ENCODE results near the gene TRAPPC6A. TPM values are rescaled to one million over a fixed set of nuclear protein-coding genes. Genes with fewer than 3 reads are reported as not detected.

TRAPPC6A gene
- total and polyA plus RNA-seq, 2 of the 13 experiments (the other 11 are each of a cell fraction or from before 2014, with no cell fraction given) = 6.5 to 21.0 TPM

DNA sequence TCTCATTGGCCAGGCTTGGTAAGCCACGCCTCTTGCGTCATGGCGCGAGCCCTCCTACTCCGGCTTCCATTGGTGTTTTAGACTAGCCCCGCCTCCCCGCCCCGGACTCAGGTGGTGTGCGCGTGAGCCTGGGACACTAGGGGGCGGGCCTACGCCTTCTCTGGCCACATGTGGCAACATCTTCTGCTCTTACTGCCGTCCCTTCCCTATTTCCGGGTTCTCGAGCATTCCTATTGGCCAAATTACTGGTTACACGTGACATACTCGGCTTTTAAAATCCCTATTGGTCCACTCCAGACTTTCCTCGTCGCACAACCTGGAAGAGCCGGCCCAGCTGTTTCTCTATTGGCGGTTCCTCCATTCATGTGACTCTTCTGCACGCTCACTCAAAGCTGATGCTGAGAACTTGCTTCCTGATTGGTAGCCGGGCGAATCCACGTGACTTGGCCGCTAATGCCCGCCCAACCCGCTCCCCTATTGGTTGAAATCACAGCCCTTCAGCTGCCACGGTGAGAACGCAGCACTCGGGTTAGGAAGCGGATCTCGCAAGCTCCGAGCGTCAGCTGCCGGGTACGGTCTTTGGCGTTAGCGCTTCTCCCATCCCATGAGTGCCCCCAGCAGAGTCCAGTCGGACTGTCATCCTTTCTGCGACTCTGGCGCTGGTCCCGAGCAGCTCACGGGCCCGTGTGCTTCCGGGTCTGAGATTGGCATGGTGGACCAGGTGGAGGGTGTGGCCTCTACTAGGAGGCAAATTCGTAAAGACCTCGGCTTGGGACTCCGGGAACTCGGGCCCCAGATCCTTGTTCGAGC, 430 bp upstream of the TRAPPC6A start, which contains the start of gene BLOC1S3 (continued):
- TF ChIP-seq, protein P1, sequence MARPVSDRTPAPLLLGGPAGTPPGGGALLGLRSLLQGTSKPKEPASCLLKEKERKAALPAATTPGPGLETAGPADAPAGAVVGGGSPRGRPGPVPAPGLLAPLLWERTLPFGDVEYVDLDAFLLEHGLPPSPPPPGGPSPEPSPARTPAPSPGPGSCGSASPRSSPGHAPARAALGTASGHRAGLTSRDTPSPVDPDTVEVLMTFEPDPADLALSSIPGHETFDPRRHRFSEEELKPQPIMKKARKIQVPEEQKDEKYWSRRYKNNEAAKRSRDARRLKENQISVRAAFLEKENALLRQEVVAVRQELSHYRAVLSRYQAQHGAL (CRISPR knock-in tag; IDR thresholded peaks at IDR 0.05; ENCODE audit: not compliant biosample characterization) = no peak
- TF ChIP-seq ESRRA (CRISPR knock-in tag; IDR thresholded peaks at IDR 0.05; ENCODE audit: low read depth) (no peak), PAWR (CRISPR knock-in tag; IDR thresholded peaks at IDR 0.05; ENCODE audit: borderline replicate concordance) (no peak), ZNF496 (CRISPR knock-in tag; IDR thresholded peaks at IDR 0.05; ENCODE audit: insufficient replicate concordance) (no peak), KDM4B (CRISPR knock-in tag; IDR thresholded peaks at IDR 0.05) (no peak), KDM1A (CRISPR knock-in tag; IDR thresholded peaks at IDR 0.05) (no peak), SIN3B (IDR thresholded peaks at IDR 0.05; ENCODE audit: low read length) (peak; percentile 81), NCOA2 (CRISPR knock-in tag; IDR thresholded peaks at IDR 0.05) (no peak), DPF2 (CRISPR knock-in tag; IDR thresholded peaks at IDR 0.05; ENCODE audit: borderline replicate concordance, low read depth) (no peak), JUNB (CRISPR knock-in tag; IDR thresholded peaks at IDR 0.05; ENCODE audit: borderline replicate concordance) (no peak), ZNF7 (CRISPR knock-in tag; IDR thresholded peaks at IDR 0.05) (no peak), HDAC1 (CRISPR knock-in tag; IDR thresholded peaks at IDR 0.05) (peak; percentile 94), PHF5A (CRISPR knock-in tag; IDR thresholded peaks at IDR 0.05; ENCODE audit: low read depth, unreplicated experiment) (no peak), SRSF1 (optimal IDR thresholded peaks at IDR 0.05; ENCODE audit: low read depth, low read length) (no peak), ZNF569 (CRISPR knock-in tag; IDR thresholded peaks at IDR 0.05; ENCODE audit: borderline replicate concordance) (no peak), RNF2 (conservative IDR thresholded peaks at IDR 0.05; ENCODE audit: low read depth) (0 out of 2 replicates have a peak, but pooled peaks have one; percentile 18), ZNF292 (CRISPR knock-in tag; IDR thresholded peaks at IDR 0.05; ENCODE audit: borderline replicate concordance, low read depth) (no peak), ETV6 (CRISPR knock-in tag; conservative IDR thresholded peaks at IDR 0.05) (no peak), ZNF790 (CRISPR knock-in tag; IDR thresholded peaks at IDR 0.05; ENCODE audit: borderline replicate concordance) (no peak), TGIF2 (CRISPR knock-in tag; IDR thresholded peaks at IDR 0.05) (peak; percentile 86; the same call in 1 of the 2 replicates)
- TF ChIP-seq, protein P2, sequence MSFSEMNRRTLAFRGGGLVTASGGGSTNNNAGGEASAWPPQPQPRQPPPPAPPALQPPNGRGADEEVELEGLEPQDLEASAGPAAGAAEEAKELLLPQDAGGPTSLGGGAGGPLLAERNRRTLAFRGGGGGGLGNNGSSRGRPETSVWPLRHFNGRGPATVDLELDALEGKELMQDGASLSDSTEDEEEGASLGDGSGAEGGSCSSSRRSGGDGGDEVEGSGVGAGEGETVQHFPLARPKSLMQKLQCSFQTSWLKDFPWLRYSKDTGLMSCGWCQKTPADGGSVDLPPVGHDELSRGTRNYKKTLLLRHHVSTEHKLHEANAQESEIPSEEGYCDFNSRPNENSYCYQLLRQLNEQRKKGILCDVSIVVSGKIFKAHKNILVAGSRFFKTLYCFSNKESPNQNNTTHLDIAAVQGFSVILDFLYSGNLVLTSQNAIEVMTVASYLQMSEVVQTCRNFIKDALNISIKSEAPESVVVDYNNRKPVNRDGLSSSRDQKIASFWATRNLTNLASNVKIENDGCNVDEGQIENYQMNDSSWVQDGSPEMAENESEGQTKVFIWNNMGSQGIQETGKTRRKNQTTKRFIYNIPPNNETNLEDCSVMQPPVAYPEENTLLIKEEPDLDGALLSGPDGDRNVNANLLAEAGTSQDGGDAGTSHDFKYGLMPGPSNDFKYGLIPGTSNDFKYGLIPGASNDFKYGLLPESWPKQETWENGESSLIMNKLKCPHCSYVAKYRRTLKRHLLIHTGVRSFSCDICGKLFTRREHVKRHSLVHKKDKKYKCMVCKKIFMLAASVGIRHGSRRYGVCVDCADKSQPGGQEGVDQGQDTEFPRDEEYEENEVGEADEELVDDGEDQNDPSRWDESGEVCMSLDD (CRISPR knock-in tag; IDR thresholded peaks at IDR 0.05; ENCODE audit: borderline replicate concordance) = no peak
- TF ChIP-seq, protein P3, sequence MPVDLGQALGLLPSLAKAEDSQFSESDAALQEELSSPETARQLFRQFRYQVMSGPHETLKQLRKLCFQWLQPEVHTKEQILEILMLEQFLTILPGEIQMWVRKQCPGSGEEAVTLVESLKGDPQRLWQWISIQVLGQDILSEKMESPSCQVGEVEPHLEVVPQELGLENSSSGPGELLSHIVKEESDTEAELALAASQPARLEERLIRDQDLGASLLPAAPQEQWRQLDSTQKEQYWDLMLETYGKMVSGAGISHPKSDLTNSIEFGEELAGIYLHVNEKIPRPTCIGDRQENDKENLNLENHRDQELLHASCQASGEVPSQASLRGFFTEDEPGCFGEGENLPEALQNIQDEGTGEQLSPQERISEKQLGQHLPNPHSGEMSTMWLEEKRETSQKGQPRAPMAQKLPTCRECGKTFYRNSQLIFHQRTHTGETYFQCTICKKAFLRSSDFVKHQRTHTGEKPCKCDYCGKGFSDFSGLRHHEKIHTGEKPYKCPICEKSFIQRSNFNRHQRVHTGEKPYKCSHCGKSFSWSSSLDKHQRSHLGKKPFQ (CRISPR knock-in tag; IDR thresholded peaks at IDR 0.05; ENCODE audit: insufficient replicate concordance) = no peak
- TF ChIP-seq, protein P4, sequence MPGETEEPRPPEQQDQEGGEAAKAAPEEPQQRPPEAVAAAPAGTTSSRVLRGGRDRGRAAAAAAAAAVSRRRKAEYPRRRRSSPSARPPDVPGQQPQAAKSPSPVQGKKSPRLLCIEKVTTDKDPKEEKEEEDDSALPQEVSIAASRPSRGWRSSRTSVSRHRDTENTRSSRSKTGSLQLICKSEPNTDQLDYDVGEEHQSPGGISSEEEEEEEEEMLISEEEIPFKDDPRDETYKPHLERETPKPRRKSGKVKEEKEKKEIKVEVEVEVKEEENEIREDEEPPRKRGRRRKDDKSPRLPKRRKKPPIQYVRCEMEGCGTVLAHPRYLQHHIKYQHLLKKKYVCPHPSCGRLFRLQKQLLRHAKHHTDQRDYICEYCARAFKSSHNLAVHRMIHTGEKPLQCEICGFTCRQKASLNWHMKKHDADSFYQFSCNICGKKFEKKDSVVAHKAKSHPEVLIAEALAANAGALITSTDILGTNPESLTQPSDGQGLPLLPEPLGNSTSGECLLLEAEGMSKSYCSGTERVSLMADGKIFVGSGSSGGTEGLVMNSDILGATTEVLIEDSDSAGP (CRISPR knock-in tag; IDR thresholded peaks at IDR 0.05; ENCODE audit: borderline replicate concordance) = 0 out of 2 replicates have a peak, but pooled peaks have one; percentile 21

Measured in HepG2 (cell line).